Tibial artery (tissue), 4 donors: ENCODE results near the gene MAB21L4.

Source experiments
- DNase-seq, 2 donors: peaks; one replicate each; pipeline ENCODE4 v3.0.0-alpha.2; 2019
- H3K27ac ChIP-seq, 2 donors: fragments of 200-600 bp; sonication (generic) in 1 of 2; 1 replicate in 1 of 2; 2 replicates in 1 of 2; pipeline ENCODE4 v1.5.1; 2018 to 2019; ENCODE audit warnings: mild to moderate bottlenecking in 1 of 2
- H3K27me3 ChIP-seq, 2 donors: fragments of 200-600 bp; sonication (generic) in 1 of 2; one replicate each; pipeline versions ENCODE4 v1.5.1 to v1.6.0; 2016 to 2019
- H3K36me3 ChIP-seq, 3 donors: fragments of 200-600 bp; sonication (generic) in 2 of 3; one replicate each; pipeline ENCODE4 v1.5.1; 2016 to 2019; ENCODE audit warnings: mild to moderate bottlenecking in 2 of 3
- H3K4me1 ChIP-seq, 4 donors: fragments of 200-600 bp; sonication (generic) in 2 of 4; 1 replicate in 3 of 4; 2 replicates in 1 of 4; pipeline ENCODE4 v1.5.1; 2016 to 2019
- H3K4me3 ChIP-seq, 2 donors: fragments of 200-600 bp; sonication (generic) in 1 of 2; 1 replicate in 1 of 2; 2 replicates in 1 of 2; pipeline ENCODE4 v1.5.1; 2018 to 2019; ENCODE audit warnings: mild to moderate bottlenecking in 2 of 2
- H3K9me3 ChIP-seq, 3 donors: fragments of 200-600 bp; sonication (generic) in 1 of 3; one replicate each; pipeline ENCODE4 v1.5.1; 2016 to 2019
- intact Hi-C: fragments of 100-400 bp; cut with DNase I; formaldehyde crosslinking; loops from one replicate; pipeline ENCODE4 v1.15.0; 2023; ENCODE audit warnings: low total_unique reads
- TF ChIP-seq, protein P1 (sequence below), 2 experiments: fragments of 200-600 bp in 1 of 2; fragments of 450-650 bp in 1 of 2; IDR thresholded peaks; one replicate each; pipeline ENCODE4 v1.5.1; 2017 to 2019; ENCODE audit warnings: antibody characterized with exemption in 2 of 2, mild to moderate bottlenecking in 1 of 2, moderate library complexity in 1 of 2

The MAB21L4 gene

DNA sequence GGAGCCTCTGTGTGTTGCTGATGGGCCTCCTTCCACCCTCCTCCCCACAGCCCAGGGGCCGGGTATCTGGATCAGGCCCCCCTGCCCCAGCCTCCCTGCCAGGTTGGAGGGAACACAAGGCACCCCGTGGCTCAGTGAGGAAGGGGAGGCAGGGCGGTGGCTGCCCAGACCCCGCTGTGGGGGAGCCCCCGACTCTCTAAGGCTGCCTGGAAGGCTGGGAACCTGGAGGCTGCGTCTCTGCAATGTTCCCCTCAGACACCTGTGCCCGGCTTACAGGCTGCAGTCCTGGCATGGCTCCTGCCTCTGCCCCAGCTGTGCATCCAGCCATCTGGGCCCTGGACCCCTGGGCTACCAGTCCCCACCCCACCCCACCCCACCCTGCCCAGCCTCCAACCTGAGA is 438 bp upstream of the MAB21L4 start:
- intact Hi-C loops, result no loop called here
- Histone ChIP-seq H3K4me1 (peaks cover 0 to 6% (median 0%) of the 10 kb centered on the region in 4 donors), H3K36me3 (no peaks in the 10 kb centered on the region), H3K27ac (no peak overlapping the region), H3K9me3 (peaks cover 0 to 4% (median 0%) of the 10 kb centered on the region in 3 donors), H3K4me3 (no peak overlapping the region), H3K27me3 (peaks cover 0 to 52% of the 10 kb centered on the region in 2 donors)
- TF ChIP-seq, protein P1, sequence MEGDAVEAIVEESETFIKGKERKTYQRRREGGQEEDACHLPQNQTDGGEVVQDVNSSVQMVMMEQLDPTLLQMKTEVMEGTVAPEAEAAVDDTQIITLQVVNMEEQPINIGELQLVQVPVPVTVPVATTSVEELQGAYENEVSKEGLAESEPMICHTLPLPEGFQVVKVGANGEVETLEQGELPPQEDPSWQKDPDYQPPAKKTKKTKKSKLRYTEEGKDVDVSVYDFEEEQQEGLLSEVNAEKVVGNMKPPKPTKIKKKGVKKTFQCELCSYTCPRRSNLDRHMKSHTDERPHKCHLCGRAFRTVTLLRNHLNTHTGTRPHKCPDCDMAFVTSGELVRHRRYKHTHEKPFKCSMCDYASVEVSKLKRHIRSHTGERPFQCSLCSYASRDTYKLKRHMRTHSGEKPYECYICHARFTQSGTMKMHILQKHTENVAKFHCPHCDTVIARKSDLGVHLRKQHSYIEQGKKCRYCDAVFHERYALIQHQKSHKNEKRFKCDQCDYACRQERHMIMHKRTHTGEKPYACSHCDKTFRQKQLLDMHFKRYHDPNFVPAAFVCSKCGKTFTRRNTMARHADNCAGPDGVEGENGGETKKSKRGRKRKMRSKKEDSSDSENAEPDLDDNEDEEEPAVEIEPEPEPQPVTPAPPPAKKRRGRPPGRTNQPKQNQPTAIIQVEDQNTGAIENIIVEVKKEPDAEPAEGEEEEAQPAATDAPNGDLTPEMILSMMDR (IDR thresholded peaks at IDR 0.05), result no peak
- no peak for DNase-seq

DNA sequence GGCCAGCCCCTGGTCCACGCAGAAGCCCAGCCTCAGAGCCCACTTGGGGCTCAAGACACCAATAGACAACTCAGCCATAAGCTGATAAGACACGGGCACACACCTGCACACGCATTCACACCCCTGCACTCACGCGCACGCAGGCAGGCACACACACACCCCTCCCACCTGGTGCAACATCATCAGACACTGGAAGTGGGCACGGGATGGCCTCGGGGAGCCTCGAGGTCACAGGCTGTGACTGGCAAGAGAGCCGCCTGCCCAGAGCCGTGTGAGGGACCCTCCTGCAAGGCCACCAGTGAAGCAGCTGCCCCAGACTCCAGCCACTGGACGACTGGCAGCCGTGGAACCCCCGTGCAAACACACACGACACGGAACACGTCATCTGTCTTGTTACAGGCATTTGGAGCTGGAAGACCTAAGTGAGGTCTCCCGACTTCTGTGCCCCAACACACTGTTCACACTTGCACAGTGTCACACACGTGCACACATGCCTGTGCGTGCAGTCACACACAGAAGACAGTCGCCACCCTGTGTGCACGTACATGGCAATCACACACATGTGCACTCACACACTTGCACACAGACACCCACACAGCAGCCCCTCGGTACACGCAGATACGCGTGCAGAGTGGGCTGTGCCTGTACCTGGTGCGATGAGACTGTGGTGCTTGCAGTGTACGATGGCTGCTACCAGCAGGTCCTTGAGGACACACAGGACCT is 959 bp downstream of the MAB21L4 start:
- Histone ChIP-seq H3K4me1 (peaks cover 0 to 6% (median 0%) of the 10 kb centered on the region in 4 donors), H3K27me3 (peaks cover 0 to 53% of the 10 kb centered on the region in 2 donors), H3K4me3 (no peak overlapping the region), H3K36me3 (no peaks in the 10 kb centered on the region), H3K27ac (no peak overlapping the region), H3K9me3 (no peaks in the 10 kb centered on the region)
- TF ChIP-seq, protein P1 (IDR thresholded peaks at IDR 0.05), result no peak
- DNase-seq, result no peak
- intact Hi-C loops, result no loop called here

DNA sequence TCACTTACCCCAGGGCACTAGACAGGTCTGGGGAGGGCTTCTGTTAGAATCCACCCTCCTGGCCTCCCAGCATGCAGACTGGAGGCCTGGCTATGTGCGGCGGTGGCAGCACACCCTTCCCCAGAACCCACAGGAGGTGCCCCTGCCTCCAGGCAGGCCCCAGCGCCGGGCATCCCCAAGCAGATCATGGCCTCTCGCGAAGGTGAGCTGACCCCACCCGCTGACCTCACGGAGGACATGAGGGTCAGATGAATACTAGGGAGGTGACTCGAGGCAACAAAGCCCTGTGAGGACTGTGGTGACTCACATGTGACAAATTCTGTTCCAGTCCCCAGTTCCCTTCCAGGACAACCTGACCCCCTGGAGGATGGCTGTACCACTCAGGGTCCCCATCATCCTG is 1.9 kb downstream of the MAB21L4 start:
- TF ChIP-seq, protein P1 (IDR thresholded peaks at IDR 0.05), result no peak
- Histone ChIP-seq H3K27me3 (peaks cover 0 to 50% of the 10 kb centered on the region in 2 donors), H3K9me3 (no peaks in the 10 kb centered on the region), H3K4me3 (no peak overlapping the region), H3K27ac (no peak overlapping the region), H3K36me3 (no peaks in the 10 kb centered on the region), H3K4me1 (peaks cover 0 to 6% (median 0%) of the 10 kb centered on the region in 4 donors)
- no peak for DNase-seq
- intact Hi-C loops, result no loop called here

DNA sequence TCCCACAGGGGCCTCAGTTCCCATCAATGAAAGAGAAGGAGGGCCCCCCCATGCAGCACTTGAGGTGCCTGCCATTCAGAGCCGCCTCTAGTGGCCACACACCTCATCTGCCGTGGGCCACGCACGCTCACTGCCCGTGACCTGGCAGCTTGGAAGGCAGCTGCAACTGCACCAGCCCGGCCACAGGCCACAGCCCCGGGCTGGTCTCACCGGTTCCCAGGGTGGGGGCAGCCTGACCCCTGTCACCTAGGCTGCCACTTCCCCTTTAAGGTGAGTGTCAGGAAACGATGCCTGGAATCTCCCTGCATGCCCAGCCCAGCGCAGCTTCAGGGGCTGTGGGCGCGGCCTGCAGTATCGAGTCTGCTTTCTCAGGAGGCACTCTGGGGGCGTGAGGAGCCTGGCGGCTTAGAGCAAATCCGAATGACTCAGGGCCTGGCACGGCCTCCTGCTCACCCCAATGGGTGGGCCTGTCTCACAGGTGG is 2.6 kb downstream of the MAB21L4 start:
- TF ChIP-seq, protein P1 (IDR thresholded peaks at IDR 0.05), result no peak
- Histone ChIP-seq H3K4me1 (peaks cover 0 to 6% (median 0%) of the 10 kb centered on the region in 4 donors), H3K27ac (no peak overlapping the region), H3K9me3 (no peaks in the 10 kb centered on the region), H3K4me3 (no peak overlapping the region), H3K27me3 (peaks cover 0 to 50% of the 10 kb centered on the region in 2 donors), H3K36me3 (no peaks in the 10 kb centered on the region)
- intact Hi-C loops, result no loop called here
- no peak for DNase-seq

DNA sequence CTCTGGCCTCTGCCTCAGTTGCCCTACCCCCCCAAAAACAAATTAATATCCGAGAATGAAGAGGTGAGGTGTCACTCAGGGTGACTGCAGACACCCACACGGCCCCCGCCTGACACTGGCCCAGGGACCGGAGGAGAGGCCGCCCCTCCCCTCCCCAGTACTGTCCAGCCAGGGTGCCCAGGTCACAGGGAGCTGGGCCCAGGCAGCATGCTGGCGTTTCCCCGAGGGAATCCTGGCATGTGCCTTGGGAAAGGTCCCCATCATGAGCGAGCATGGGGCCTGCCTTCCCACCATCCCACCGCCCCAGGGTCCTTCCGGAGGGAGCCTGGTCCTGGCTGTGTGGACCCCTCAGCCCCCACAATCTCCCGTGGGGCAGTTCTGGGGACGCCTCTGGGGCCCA is 3.0 kb downstream of the MAB21L4 start:
- TF ChIP-seq, protein P1 (IDR thresholded peaks at IDR 0.05), result no peak
- no peak overlapping the region for H3K27ac ChIP-seq
- intact Hi-C loops, result no loop called here
- no peaks in the 10 kb centered on the region for H3K9me3 ChIP-seq
- no peaks in the 10 kb centered on the region for H3K36me3 ChIP-seq
- no peak for DNase-seq
- peaks cover 0 to 52% of the 10 kb centered on the region in 2 donors for H3K27me3 ChIP-seq
- no peak overlapping the region for H3K4me3 ChIP-seq
- peaks cover 0 to 6% (median 0%) of the 10 kb centered on the region in 4 donors for H3K4me1 ChIP-seq
